Colonic mucosa (tissue), 4 donors: ENCODE results near the gene GORASP2. TPM values are rescaled to one million over a fixed set of nuclear protein-coding genes. Genes with fewer than 3 reads are reported as not detected.

Source experiments
- DNase-seq: peaks from one replicate; pipeline ENCODE4 v3.0.0-alpha.2; 2020
- H3K27ac ChIP-seq: fragments of 200-600 bp; one replicate; pipeline ENCODE4 v1.8.0; 2021
- H3K27me3 ChIP-seq: fragments of 200-600 bp; one replicate; pipeline ENCODE4 v1.8.0; 2021
- H3K36me3 ChIP-seq: fragments of 200-600 bp; one replicate; pipeline ENCODE4 v1.8.0; 2021
- H3K4me1 ChIP-seq: fragments of 200-600 bp; one replicate; pipeline ENCODE4 v1.8.0; 2021; ENCODE audit warnings: mild to moderate bottlenecking
- H3K4me3 ChIP-seq: fragments of 200-600 bp; one replicate; pipeline ENCODE4 v1.8.0; 2021
- H3K9ac ChIP-seq, 2 donors: one replicate each; pipeline ENCODE4 v1.7.0; 2013; ENCODE audit warnings: control low read depth in 2 of 2, low read depth in 2 of 2, low read length in 2 of 2
- H3K9me3 ChIP-seq: fragments of 200-600 bp; one replicate; pipeline ENCODE4 v1.8.0; 2021
- intact Hi-C: fragments of 100-400 bp; cut with DNase I; formaldehyde crosslinking; loops from one replicate; pipeline ENCODE4 v1.14.1; 2022
- total RNA-seq, 2 donors: library from RNA; stranded (reverse); fragmentation: NEBNext Ultra II Directional in 1 of 2; extraction: Animal tissue kit (Norgen Biotek cat#: 25700) in 1 of 2; gene quantifications; one replicate each; pipeline ENCODE4 v1.2.1, GENCODE V29; 2021
- TF ChIP-seq, protein P1 (sequence below): fragments of 200-600 bp; IDR thresholded peaks from one replicate; pipeline ENCODE4 v1.8.0; 2022; ENCODE audit warnings: antibody characterized with exemption, mild to moderate bottlenecking
- donor health status: healthy.
- donor health status: DM: no; HTN: no; CAD: no.
- donor health status: DM: no; HTN: no; CAD: no.

The GORASP2 gene
- total RNA-seq, 2 donors from 2014 or later: 78.4 to 79.8 TPM

- TF ChIP-seq, protein P1, sequence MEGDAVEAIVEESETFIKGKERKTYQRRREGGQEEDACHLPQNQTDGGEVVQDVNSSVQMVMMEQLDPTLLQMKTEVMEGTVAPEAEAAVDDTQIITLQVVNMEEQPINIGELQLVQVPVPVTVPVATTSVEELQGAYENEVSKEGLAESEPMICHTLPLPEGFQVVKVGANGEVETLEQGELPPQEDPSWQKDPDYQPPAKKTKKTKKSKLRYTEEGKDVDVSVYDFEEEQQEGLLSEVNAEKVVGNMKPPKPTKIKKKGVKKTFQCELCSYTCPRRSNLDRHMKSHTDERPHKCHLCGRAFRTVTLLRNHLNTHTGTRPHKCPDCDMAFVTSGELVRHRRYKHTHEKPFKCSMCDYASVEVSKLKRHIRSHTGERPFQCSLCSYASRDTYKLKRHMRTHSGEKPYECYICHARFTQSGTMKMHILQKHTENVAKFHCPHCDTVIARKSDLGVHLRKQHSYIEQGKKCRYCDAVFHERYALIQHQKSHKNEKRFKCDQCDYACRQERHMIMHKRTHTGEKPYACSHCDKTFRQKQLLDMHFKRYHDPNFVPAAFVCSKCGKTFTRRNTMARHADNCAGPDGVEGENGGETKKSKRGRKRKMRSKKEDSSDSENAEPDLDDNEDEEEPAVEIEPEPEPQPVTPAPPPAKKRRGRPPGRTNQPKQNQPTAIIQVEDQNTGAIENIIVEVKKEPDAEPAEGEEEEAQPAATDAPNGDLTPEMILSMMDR: no peak
- Histone ChIP-seq H3K36me3 (no peaks in the 10 kb centered on the region), H3K9me3 (no peaks in the 10 kb centered on the region), H3K27me3 (no peaks in the 10 kb centered on the region), H3K27ac (no peak overlapping the region), H3K4me3 (no peak overlapping the region), H3K4me1 (no peaks in the 10 kb centered on the region), H3K9ac (no peak overlapping the region)
- no peak for DNase-seq
- intact Hi-C loops: no loop called here
Observed at GRCh38 chr2:170991398-170992182, 62.5 kb downstream of the GORASP2 start.

DNA sequence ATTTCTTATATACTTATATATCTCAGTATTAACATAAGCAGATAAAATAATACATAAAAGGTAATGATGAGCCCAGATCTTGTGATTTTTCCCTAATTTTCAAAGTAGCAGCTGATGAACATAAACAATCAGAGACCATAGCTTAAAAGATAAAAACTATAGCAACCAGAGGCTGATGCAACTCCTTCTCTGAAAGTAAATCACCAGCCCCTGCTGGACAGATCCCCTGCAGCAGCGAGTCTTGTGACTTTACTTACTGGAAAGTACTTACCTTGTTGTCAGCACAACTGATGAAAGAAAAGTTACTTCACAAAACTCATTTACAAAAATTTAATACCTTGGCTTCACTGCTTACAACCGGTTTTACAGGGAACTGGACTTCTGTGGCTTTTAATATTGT lies 67.3 kb downstream of the GORASP2 start:
- Histone ChIP-seq H3K9me3 (no peaks in the 10 kb centered on the region), H3K27me3 (no peaks in the 10 kb centered on the region), H3K4me3 (no peak overlapping the region), H3K27ac (no peak overlapping the region), H3K4me1 (no peaks in the 10 kb centered on the region), H3K36me3 (no peaks in the 10 kb centered on the region), H3K9ac (no peak overlapping the region)
- intact Hi-C loops: no loop called here
- DNase-seq: no peak
- TF ChIP-seq, protein P1: no peak

DNA sequence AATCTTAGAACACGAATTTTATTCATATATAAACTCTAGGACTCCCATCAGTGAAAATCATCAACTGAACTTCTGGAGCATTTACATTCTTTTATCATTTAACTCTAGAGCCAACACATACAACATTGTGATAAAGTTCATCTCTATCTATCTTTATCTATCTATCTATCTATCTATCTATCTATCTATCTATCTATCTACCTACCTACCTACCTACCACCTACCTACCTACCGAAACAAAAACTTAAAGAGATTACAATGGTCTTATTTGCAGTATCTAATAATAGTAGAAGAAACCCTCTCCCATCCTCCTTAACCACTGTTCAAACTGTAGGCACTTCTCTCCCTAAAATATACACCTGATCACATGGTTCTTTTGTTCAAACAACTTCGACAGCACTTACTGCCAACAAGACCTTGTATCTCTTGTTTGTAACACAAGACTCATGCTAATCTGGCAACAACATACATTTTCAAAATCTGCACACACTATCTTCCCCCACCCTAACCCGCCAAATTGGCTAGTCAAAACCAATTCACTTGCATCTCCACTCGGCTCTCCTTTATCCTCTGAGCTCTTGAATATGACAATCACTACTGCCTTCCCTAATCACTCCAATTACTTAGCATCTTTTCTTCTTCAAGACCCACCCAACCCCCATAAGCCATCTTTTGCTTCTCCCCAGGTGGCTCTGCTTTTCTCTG lies 69.0 kb downstream of the GORASP2 start:
- Histone ChIP-seq H3K9ac (no peak overlapping the region), H3K9me3 (no peaks in the 10 kb centered on the region), H3K4me3 (no peak overlapping the region), H3K4me1 (no peaks in the 10 kb centered on the region), H3K27ac (no peak overlapping the region), H3K36me3 (no peaks in the 10 kb centered on the region), H3K27me3 (no peaks in the 10 kb centered on the region)
- TF ChIP-seq, protein P1: no peak
- DNase-seq: no peak
- intact Hi-C loops: no loop called here

DNA sequence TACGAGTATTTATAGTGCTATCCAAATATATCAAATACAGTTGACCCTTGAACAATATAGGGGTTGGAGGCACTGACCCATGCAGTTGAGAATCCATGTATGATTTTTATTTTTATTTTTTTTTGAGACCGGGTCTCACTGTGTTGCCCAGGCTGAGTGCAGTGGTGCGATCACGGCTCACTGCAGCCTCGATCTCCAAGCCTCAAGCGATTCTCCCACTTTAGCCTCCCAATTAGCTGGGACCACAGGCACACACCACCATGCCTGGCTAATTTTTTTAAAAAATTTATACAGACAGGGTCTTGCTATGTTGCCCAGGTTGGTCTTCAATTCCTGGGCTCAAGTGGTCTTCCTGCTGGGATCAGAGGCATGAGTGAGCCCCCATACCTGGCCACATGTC lies 70.6 kb downstream of the GORASP2 start:
- no peak overlapping the region for H3K9ac ChIP-seq
- no peak overlapping the region for H3K27ac ChIP-seq
- TF ChIP-seq, protein P1: no peak
- H3K36me3 ChIP-seq: peaks cover 4% of the 10 kb centered on the region
- no peak overlapping the region for H3K4me3 ChIP-seq
- DNase-seq: no peak
- no peaks in the 10 kb centered on the region for H3K4me1 ChIP-seq
- H3K9me3 ChIP-seq: no peaks in the 10 kb centered on the region
- no peaks in the 10 kb centered on the region for H3K27me3 ChIP-seq
- intact Hi-C loops: no loop called here

GRCh38 chr2:171004363-171004762 lies 75.3 kb downstream of the GORASP2 start:
- Histone ChIP-seq H3K4me1 (no peaks in the 10 kb centered on the region), H3K36me3 (peaks cover 10% of the 10 kb centered on the region), H3K27me3 (no peaks in the 10 kb centered on the region), H3K27ac (no peak overlapping the region), H3K4me3 (no peak overlapping the region), H3K9me3 (no peaks in the 10 kb centered on the region), H3K9ac (no peak overlapping the region)
- TF ChIP-seq, protein P1: no peak
- no peak for DNase-seq
- intact Hi-C loops: no loop called here
